ENCODE measurements around the gene FAM43A. TPM values are rescaled to one million over a fixed set of nuclear protein-coding genes. Genes with fewer than 3 reads are reported as not detected.

Gene FAM43A
- total and polyA plus RNA-seq, 2 experiments from 2014 or later, result 18.9 to 24.9 TPM

DNA sequence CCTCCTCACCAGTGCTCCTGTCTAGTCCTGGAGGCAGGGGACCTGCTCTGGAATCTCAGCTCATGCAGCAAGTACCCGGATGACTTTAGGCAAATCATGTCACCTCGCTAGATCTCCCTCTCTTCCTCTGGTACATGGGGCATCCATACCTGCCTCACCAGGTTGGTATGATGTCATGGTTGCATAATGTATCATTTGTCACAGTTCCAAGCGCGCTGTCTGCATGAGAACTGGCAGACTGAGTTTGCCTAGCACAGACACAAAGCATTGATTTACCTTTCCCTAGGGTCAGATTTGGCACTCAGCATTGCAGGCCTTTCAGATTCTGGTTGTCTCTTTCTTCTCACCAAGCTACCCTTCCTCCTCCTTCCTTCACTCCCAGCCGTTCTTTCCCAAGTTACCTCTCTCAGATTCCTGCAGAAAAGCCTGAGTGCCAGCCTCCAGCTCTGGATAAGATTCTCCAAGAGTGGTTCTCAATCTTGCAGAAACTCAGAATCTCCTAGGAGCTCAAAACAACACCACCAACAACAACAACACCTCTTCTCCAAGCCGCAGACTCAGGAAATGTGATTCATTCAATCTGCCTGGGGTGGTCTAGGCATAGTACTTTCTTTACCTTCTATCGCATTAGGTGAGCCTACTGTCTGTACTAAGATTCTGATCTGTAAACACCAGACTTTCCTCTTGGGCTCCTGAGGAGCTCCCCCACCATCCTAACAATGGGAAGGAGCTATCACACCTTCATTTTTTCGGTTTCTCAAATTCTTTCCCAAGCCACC is 29.5 kb downstream of the FAM43A start:
- Histone ChIP-seq H3K27me3 (no peaks in the 10 kb centered on the region), H3K4me1 (ENCODE audit: insufficient read depth) (no peaks in the 10 kb centered on the region), H3K79me2 (no peaks in the 10 kb centered on the region), H2AFZ (no peak overlapping the region), H3K36me3 (replicated peaks; ENCODE audit: insufficient read depth, low read depth) (no peaks in the 10 kb centered on the region), H3K27ac (no peak overlapping the region), H3K9me2 (replicated peaks; ENCODE audit: insufficient read depth) (no peaks in the 10 kb centered on the region), H3K4me2 (no peak overlapping the region), H3K4me3 (no peak overlapping the region), H3K9me3 (ENCODE audit: low read depth) (no peaks in the 10 kb centered on the region), H4K20me1 (ENCODE audit: insufficient read depth, poor library complexity, severe bottlenecking) (no peaks in the 10 kb centered on the region)
- no peak for DNase-seq (ENCODE audit: low spot score)
- 76% methylated on average over 8 of the region's 8 CpGs for WGBS (ENCODE audit: low lambda C conversion rate, missing lambda C conversion rate)
- TF ChIP-seq EZH2 (IDR thresholded peaks at IDR 0.05; ENCODE audit: borderline replicate concordance) (no peak), EZH2phosphoT487 (IDR thresholded peaks at IDR 0.05; ENCODE audit: low read depth, severe bottlenecking, unreplicated experiment) (no peak)
- TF ChIP-seq, protein P1, sequence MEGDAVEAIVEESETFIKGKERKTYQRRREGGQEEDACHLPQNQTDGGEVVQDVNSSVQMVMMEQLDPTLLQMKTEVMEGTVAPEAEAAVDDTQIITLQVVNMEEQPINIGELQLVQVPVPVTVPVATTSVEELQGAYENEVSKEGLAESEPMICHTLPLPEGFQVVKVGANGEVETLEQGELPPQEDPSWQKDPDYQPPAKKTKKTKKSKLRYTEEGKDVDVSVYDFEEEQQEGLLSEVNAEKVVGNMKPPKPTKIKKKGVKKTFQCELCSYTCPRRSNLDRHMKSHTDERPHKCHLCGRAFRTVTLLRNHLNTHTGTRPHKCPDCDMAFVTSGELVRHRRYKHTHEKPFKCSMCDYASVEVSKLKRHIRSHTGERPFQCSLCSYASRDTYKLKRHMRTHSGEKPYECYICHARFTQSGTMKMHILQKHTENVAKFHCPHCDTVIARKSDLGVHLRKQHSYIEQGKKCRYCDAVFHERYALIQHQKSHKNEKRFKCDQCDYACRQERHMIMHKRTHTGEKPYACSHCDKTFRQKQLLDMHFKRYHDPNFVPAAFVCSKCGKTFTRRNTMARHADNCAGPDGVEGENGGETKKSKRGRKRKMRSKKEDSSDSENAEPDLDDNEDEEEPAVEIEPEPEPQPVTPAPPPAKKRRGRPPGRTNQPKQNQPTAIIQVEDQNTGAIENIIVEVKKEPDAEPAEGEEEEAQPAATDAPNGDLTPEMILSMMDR (IDR thresholded peaks at IDR 0.05; ENCODE audit: poor library complexity), result no peak

DNA sequence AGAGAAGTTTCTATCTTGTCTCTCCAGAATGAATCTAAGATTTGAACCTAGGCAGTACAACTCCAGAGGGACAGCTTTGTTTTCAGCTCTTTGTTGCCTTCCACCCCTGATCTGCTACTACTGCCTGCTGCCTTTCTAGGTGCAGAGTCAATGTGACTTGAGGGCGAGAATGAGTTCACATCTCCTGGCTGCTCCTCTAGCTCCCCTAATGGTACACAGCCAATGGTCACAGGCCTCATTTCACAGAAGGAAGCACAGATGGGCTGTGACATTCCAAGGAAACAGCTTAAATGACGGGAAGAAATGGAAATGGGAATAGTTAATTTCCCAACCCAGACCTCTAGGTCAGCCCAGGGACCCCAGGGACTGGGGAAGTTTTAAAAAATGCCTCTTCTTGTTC is 32.4 kb downstream of the FAM43A start:
- no peak overlapping the region for H3K27ac ChIP-seq
- no peak for TF ChIP-seq EZH2 (IDR thresholded peaks at IDR 0.05; ENCODE audit: borderline replicate concordance)
- WGBS (ENCODE audit: low lambda C conversion rate, missing lambda C conversion rate), result 93% methylated on average over 2 of the region's 2 CpGs

DNA sequence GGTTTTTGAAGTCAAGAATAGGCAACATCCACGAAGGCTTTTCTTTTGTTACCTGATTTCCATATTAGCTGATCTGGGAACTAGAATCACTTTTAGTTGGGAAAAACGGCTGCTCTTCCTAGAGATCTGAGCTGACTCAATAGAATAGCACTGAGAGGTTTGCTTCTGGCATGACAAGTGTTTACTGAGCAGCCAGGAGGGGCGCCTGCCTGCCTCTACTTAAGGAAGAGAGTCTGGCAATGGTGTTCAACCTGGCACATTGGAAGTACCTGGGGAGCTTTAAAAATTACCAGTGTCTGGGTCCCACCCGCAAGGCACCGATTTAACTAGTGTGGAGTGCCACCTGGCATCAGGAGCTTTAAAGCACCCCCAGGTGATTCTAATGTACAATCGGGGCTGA is 34.4 kb downstream of the FAM43A start:
- 79% methylated on average over 6 of the region's 6 CpGs for WGBS (ENCODE audit: low lambda C conversion rate, missing lambda C conversion rate)
- Histone ChIP-seq H3K4me3 (no peak overlapping the region), H3K9me3 (ENCODE audit: low read depth) (no peaks in the 10 kb centered on the region), H3K27me3 (no peaks in the 10 kb centered on the region), H3K4me1 (ENCODE audit: insufficient read depth) (peaks cover 10% of the 10 kb centered on the region), H3K79me2 (no peaks in the 10 kb centered on the region), H3K4me2 (no peak overlapping the region), H3K27ac (no peak overlapping the region), H3K9me2 (replicated peaks; ENCODE audit: insufficient read depth) (no peaks in the 10 kb centered on the region), H3K36me3 (replicated peaks; ENCODE audit: insufficient read depth, low read depth) (no peaks in the 10 kb centered on the region), H2AFZ (no peak overlapping the region), H4K20me1 (ENCODE audit: insufficient read depth, poor library complexity, severe bottlenecking) (no peaks in the 10 kb centered on the region)
- TF ChIP-seq EZH2phosphoT487 (IDR thresholded peaks at IDR 0.05; ENCODE audit: low read depth, severe bottlenecking, unreplicated experiment) (no peak), EZH2 (IDR thresholded peaks at IDR 0.05; ENCODE audit: borderline replicate concordance) (no peak)
- TF ChIP-seq, protein P1 (IDR thresholded peaks at IDR 0.05; ENCODE audit: poor library complexity), result no peak
- DNase-seq (ENCODE audit: low spot score), result no peak

More for the DNA sequence above, 32.4 kb downstream of the FAM43A start:
- Histone ChIP-seq H3K79me2 (no peaks in the 10 kb centered on the region), H4K20me1 (ENCODE audit: insufficient read depth, poor library complexity, severe bottlenecking) (no peaks in the 10 kb centered on the region), H3K4me2 (no peak overlapping the region), H3K9me2 (replicated peaks; ENCODE audit: insufficient read depth) (no peaks in the 10 kb centered on the region), H3K4me3 (no peak overlapping the region), H3K4me1 (ENCODE audit: insufficient read depth) (peaks cover 7% of the 10 kb centered on the region), H2AFZ (no peak overlapping the region), H3K36me3 (replicated peaks; ENCODE audit: insufficient read depth, low read depth) (no peaks in the 10 kb centered on the region), H3K27me3 (no peaks in the 10 kb centered on the region), H3K9me3 (ENCODE audit: low read depth) (no peaks in the 10 kb centered on the region)
- DNase-seq (ENCODE audit: low spot score), result no peak

DNA sequence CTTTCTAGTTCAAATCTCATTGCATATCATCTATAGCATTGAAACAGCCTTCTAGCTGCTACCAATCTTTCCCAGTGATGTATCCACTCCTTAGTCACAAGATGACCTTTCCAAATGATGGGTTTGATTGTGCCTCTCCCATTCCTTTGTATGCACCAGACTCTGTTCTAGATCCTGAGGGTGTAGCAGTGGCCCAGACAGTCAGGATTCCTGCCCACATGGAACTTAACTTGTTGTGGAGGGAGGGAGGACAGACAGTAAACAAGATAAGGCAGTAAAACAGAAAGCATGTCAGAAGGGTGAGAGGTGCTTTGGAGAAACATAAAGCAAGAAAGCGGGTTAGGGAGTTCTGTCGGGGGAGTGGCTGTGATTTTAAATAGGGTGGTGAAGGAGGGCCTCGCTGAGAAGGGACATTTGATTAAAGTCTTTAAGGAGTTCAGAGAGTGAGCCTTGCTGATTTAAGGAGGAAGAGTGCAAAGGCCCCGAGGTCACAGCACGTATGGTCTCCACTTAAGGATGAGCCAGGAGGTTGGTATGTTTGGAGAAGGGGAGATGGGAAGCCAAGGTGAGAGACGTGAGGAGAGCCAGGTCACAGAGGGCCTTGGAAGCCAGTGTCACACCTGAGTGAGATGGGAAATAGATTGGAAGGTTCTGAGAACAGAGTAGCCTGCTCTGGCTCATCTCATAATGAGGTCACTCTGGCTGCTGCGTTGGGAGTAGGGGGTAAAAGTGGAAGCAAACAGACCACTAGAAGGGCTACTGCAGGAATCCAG is 38.3 kb downstream of the FAM43A start:
- Histone ChIP-seq H4K20me1 (ENCODE audit: insufficient read depth, poor library complexity, severe bottlenecking) (no peaks in the 10 kb centered on the region), H3K27ac (peak overlapping the region; percentile 69), H3K4me2 (no peak overlapping the region), H2AFZ (no peak overlapping the region), H3K4me1 (ENCODE audit: insufficient read depth) (peaks cover 10% of the 10 kb centered on the region), H3K79me2 (no peaks in the 10 kb centered on the region), H3K4me3 (no peak overlapping the region), H3K9me3 (ENCODE audit: low read depth) (no peaks in the 10 kb centered on the region), H3K27me3 (no peaks in the 10 kb centered on the region), H3K9me2 (replicated peaks; ENCODE audit: insufficient read depth) (no peaks in the 10 kb centered on the region), H3K36me3 (replicated peaks; ENCODE audit: insufficient read depth, low read depth) (no peaks in the 10 kb centered on the region)
- no peak for DNase-seq (ENCODE audit: low spot score)
- WGBS (ENCODE audit: low lambda C conversion rate, missing lambda C conversion rate), result 43% methylated on average over 7 of the region's 7 CpGs
- TF ChIP-seq EZH2 (IDR thresholded peaks at IDR 0.05; ENCODE audit: borderline replicate concordance) (no peak), EZH2phosphoT487 (IDR thresholded peaks at IDR 0.05; ENCODE audit: low read depth, severe bottlenecking, unreplicated experiment) (no peak)
- TF ChIP-seq, protein P1 (IDR thresholded peaks at IDR 0.05; ENCODE audit: poor library complexity), result no peak

All from hepatocyte (in vitro differentiated cells).